GM18517 (cell line): ENCODE results near the gene TNMD.
"Not testable (repeated sequence)": the region's sequence is repeated elsewhere in the genome, so short reads cannot be mapped to it uniquely, and the experiment has no call there.

Experiments used
- ATAC-seq: cut with Tn5 transposase; IDR thresholded peaks from one replicate; pipeline ENCODE4 v1.9.1; 2021; ENCODE audit warnings: mild to moderate bottlenecking, moderate library complexity; ENCODE audit not compliant: unreplicated experiment

Gene TNMD

GRCh38 chrX:100584611-100585010 lies at the start of gene TNMD:
TSS of gene TNMD (plus strand) at chrX:100584936. CDS start at chrX:100585019, 83 bp downstream.
- no peak for ATAC-seq

GRCh38 chrX:100565534-100565933 lies 19.2 kb upstream of the TNMD start:
- not testable (repeated sequence) for ATAC-seq

- ATAC-seq: no peak
Measured at GRCh38 chrX:100586747-100587146, 2.0 kb downstream of the TNMD start.

DNA sequence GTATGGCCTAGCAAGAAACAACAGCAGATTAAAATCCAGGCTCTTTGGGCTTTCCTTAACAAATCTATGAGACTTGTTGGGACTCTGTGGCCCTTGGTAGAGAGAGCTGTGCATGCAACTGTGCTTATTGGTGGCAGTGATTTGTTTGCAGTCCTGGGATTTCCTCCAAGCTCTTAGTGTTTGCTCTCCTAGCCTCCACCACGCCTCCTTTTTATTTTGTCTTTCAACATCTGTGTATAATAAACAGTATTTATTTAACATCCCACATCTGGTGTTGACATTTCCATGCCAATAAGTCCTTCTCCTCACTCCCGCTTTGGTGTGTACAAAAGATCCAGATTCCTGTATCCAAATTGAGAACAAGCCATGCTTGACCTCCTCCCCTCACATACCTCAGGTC lies 3.1 kb downstream of the TNMD start:
- no peak for ATAC-seq

- ATAC-seq: no peak
Measured at GRCh38 chrX:100591256-100592051, 6.7 kb downstream of the TNMD start.

DNA sequence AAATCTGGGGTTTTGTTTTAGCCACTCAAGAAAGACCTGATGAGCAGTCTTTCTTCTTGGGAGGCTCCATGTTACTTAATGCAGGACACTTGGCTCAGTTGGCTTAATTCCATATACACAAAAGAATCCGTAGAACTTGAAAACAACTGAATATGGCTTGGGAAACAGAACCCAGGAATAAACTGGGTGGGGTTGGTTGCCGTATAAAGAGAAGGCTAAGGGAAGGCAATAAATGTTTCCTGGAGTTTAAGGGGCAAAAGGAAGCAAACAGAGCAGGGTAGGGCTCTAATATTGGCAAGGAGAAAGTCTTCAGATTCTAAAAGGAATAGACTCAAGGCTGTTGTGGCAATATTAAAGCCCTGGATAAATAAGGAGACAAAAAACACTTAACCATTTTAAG lies 8.4 kb downstream of the TNMD start:
- ATAC-seq: no peak

- ATAC-seq: no peak
Measured at GRCh38 chrX:100593581-100593980, 8.8 kb downstream of the TNMD start.

- no peak for ATAC-seq
Measured at GRCh38 chrX:100596601-100597000, 11.9 kb downstream of the TNMD start.

DNA sequence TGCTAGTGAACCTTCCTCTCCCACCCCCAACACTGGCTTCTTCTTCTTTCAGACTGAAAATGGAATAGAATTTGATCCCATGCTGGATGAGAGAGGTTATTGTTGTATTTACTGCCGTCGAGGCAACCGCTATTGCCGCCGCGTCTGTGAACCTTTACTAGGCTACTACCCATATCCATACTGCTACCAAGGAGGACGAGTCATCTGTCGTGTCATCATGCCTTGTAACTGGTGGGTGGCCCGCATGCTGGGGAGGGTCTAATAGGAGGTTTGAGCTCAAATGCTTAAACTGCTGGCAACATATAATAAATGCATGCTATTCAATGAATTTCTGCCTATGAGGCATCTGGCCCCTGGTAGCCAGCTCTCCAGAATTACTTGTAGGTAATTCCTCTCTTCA lies 14.7 kb downstream of the TNMD start:
- no peak for ATAC-seq

- ATAC-seq: no peak
Measured at GRCh38 chrX:100600340-100600739, 15.6 kb downstream of the TNMD start.

- peak; percentile 55 for ATAC-seq
Measured at GRCh38 chrX:100600758-100601157, 16.0 kb downstream of the TNMD start.

DNA sequence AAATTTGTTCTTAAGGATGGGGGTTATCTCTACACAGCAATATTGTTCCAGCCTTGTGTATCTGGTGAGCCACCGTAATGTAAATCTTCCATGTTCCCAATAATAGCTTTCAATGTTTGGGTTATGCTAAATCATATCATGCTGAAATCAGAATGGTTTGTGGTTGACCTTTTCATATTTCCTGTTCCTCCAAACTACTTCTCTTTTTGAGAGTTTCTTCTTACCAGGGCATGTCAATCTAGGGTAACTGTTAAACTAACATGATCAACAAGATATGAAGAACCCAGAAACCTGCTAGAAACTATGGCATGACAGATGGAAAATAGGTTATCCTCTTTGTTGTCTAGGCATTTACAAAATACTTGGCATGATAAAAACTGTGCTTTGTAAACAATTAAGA lies 22.0 kb downstream of the TNMD start:
- ATAC-seq: no peak

DNA sequence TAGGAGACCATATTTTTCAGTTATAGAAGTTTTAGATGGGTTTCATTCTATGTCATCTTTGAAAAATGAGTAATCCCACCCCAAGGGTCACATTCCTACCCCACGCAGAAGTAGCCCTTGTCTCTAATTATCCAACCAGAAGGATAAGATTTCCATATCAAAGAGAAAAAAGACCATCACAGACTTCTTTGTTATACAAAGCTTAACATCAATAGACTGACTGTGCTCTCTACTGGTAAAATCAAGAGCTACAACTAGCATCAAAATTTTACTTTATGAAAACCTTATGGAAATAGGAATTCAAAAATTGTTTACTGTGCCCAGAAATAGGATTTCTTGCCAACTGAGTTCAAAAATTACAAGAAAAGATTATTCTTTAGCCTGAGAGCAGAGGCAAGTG lies 24.9 kb downstream of the TNMD start:
- ATAC-seq: no peak

DNA sequence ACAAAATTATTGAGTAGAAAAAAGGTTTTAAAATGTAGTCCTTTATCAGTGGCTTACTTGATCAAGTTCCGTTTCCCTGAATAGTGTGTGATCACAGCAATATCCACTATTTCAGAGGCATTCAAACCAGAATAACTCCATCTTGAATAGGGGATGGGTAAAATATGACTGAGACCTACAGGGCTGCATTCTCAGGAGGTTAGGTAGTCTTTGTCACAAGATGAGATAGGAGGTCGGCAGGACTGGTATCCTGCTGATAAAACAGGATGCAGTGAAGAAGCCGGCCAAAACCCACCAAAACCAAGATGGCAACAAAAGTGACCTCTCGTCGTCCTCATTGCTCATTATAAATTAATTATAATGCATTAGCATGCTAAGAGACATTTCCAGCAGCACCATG lies 27.2 kb downstream of the TNMD start:
- no peak for ATAC-seq

- peak; percentile 99 for ATAC-seq
Measured at GRCh38 chrX:100615005-100615404, 30.3 kb downstream of the TNMD start.

- no peak for ATAC-seq
Measured at GRCh38 chrX:100623001-100623400, 38.3 kb downstream of the TNMD start.

DNA sequence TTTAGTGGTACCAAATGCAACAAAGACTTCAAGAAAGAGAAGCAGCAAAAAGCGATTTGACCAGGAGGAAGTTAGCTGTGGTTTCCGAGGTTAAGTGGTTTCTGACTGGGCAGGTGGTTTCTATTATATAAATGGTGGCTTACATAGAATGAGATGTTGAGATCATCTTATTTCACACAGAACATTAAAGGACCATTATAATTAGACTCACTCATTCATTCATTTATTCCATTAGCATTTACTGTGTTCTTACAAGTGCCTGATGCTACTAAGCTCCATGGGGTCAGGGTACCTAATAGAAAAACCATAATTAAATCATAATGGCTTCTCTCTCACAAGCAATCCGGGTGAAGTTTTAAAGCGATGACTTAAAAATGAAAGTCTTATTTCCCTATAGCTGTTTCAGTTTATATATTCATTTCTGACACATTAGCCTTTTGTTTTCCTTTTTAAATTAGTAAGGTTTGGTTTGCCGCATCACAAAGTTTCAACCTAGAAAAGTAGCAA lies 41.3 kb downstream of the TNMD start:
- ATAC-seq: peak; percentile 97

DNA sequence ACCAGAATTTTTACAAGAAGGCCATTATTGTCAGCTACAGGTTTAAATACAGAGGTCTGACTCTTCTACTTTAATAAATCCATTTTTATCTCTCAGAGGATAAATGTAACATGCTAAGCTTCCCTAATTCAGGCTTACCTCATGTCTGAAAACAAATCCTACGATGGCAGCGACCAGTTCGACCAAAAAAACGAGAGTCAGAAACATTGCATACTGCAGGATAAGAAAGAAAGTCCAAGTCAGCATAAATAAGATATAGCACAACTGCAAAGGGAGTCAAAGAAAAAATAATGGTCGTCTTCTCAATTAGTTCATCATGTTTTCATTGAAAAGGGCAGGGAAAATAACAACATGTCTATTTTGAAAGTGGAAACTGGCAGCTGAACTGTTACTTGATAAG lies 50.3 kb downstream of the TNMD start:
- no peak for ATAC-seq

DNA sequence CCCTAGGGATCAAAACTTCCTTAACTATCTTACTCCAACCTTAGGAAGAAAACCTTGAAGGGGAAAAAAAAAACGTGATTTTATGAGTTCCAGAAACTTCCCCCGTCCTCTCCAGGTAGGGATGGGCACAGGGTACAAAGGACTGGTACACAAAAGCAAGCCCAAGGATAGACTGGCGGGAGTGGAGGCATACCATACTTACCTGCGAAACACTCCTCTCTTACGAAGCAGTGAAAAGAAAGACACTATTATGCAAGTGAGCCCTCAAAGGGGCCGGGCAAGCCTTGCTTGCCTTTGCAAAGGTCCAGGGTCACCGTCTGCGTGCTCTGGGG lies 51.2 kb downstream of the TNMD start:
- no peak for ATAC-seq

GRCh38 chrX:100636321-100636991 lies 51.7 kb downstream of the TNMD start, which contains the start of gene TSPAN6:
TSS of gene TSPAN6 (minus strand) at chrX:100636806. CDS start at chrX:100636694, 112 bp downstream.
- ATAC-seq: peak; percentile 90

GRCh38 chrX:100642290-100642689 lies 57.6 kb downstream of the TNMD start:
- no peak for ATAC-seq

- no peak for ATAC-seq
Measured at GRCh38 chrX:100643212-100643611, 58.5 kb downstream of the TNMD start.
